ACC112 (cell line): ENCODE measurements around the gene ALKBH2.

ENCODE experiments used
- H2AFZ ChIP-seq: fragments of 200-600 bp; sonication (generic); one replicate; pipeline ENCODE4 v1.6.0; 2017; ENCODE audit warnings: antibody characterized with exemption, low read length; ENCODE audit not compliant: unreplicated experiment
- H3K27ac ChIP-seq: fragments of 200-600 bp; sonication (generic); 2 replicates; pipeline ENCODE4 v1.5.1; 2014; ENCODE audit warnings: low read depth, mild to moderate bottlenecking, antibody characterized with exemption, low read length, moderate library complexity
- H3K27me3 ChIP-seq: fragments of 200-600 bp; sonication (generic); 2 replicates; pipeline ENCODE4 v1.6.1; 2014; ENCODE audit warnings: mild to moderate bottlenecking, antibody characterized with exemption, low read length, moderate library complexity, mixed read lengths; ENCODE audit not compliant: insufficient read depth
- H3K36me3 ChIP-seq: fragments of 200-600 bp; sonication (generic); 2 replicates; pipeline ENCODE4 v1.6.1; 2016; ENCODE audit warnings: mild to moderate bottlenecking, antibody characterized with exemption, low read length, moderate library complexity, mixed read lengths; ENCODE audit not compliant: insufficient read depth
- H3K4me1 ChIP-seq: fragments of 200-600 bp; sonication (generic); one replicate; pipeline ENCODE4 v1.6.1; 2016; ENCODE audit warnings: low read length, mixed read lengths; ENCODE audit not compliant: insufficient read depth, unreplicated experiment, control insufficient read depth
- H3K4me3 ChIP-seq: fragments of 200-600 bp; sonication (generic); 2 replicates; pipeline ENCODE4 v1.5.1; 2014; ENCODE audit warnings: mild to moderate bottlenecking, low read depth, low read length
- H3K79me2 ChIP-seq: fragments of 200-600 bp; sonication (generic); one replicate; pipeline ENCODE4 v1.6.0; 2016; ENCODE audit warnings: low read length; ENCODE audit not compliant: control insufficient read depth, unreplicated experiment, insufficient read depth

ALKBH2 gene

DNA sequence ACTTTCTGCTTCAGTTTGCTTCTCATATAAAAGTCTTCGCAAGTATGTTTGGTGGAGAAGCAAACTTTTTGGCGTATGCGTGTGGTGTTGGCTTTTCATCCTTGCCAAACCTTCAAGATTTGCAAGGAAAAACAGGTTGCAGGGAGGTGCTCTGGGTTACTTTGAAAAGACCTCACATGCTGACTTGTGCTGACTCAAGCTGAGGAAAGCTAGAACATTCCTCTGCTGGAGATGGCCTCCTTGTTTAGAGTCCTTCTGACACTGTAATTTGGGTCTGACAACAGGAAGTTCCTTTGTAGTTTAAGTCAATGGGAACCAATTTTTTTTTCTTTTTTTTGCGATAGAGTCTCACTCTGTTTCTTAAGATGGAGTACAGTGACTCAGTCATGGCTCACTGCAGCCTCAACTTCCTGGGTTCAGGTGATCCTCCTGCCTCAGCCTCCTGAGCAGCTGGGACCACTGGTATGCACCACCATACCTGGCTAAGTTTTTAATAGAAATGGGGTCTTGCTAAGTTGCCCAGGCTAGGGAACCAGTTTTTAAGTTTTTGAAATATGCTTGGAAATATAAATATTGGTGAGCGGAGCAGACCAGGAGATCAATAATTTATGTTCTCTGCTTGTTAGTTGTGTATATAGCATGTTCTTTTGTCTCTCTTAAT is 20.5 kb upstream of the ALKBH2 start:
- Histone ChIP-seq H3K36me3 (no peaks in the 10 kb centered on the region), H3K4me3 (no peak overlapping the region), H3K79me2 (no peaks in the 10 kb centered on the region), H2AFZ (no peak overlapping the region), H3K27me3 (no peaks in the 10 kb centered on the region), H3K27ac (no peak overlapping the region), H3K4me1 (peaks cover 8% of the 10 kb centered on the region)

DNA sequence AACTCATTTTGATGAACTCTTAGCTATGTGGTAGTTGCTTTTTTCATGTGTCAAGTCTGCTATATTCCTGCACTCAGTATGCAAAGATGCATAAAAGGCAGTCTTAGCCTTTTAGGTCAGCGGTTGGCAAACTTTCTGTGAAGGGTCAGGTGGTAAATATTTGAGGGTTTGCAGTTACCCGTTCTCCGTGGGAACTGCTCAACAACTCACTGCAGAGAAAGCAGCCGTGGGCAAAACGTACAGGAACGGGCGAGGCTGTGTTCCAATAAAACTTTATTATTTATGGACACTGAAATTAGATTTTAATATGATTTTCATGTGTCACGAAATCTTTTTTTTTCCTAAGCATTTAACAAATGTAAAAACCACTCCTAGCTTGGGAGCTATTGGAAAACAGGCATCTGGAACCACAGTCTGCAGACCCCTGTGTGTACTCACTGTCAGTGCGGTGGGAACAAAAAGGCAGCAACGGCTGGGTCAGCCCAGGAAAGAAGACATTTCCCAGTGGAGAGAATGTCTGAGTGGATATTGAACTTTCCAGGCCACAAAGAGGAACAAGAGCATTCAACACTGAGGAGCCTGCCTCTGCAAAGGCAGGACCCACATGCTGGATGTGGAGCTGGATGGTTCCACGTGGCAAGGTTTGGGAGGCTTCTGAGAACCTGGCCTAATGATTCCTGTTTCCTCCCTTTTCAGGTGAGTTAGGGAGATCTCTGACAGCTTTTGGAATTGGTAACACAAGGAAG is 19.6 kb upstream of the ALKBH2 start:
- Histone ChIP-seq H2AFZ (no peak overlapping the region), H3K4me3 (no peak overlapping the region), H3K27ac (no peak overlapping the region), H3K79me2 (no peaks in the 10 kb centered on the region), H3K36me3 (no peaks in the 10 kb centered on the region), H3K27me3 (no peaks in the 10 kb centered on the region), H3K4me1 (peaks cover 8% of the 10 kb centered on the region)

GRCh38 chr12:109110988-109111495 is 17.8 kb upstream of the ALKBH2 start:
- peak overlapping the region; percentile 70 for H2AFZ ChIP-seq
- peaks cover 7% of the 10 kb centered on the region for H3K4me1 ChIP-seq
- 0 out of 2 replicates have a peak, but pooled peaks cover 4% of the 10 kb centered on the region for H3K36me3 ChIP-seq
- H3K27me3 ChIP-seq = no peaks in the 10 kb centered on the region
- peak overlapping the region; percentile 79 for H3K4me3 ChIP-seq
- H3K79me2 ChIP-seq = no peaks in the 10 kb centered on the region
- peak overlapping the region; percentile 80 for H3K27ac ChIP-seq

DNA sequence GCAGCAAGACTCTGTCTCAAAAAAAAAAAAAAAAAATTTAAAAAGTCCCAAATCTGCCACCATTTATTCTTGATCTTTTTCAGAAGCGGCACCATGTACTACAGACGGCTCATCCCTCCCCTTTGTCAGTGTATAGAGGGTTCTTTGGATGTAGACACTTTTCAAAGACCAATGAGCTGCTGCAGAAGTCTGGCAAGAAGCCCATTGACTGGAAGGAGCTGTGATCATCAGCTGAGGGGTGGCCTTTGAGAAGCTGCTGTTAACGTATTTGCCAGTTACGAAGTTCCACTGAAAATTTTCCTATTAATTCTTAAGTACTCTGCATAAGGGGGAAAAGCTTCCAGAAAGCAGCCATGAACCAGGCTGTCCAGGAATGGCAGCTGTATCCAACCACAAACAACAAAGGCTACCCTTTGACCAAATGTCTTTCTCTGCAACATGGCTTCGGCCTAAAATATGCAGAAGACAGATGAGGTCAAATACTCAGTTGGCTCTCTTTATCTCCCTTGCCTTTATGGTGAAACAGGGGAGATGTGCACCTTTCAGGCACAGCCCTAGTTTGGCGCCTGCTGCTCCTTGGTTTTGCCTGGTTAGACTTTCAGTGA is 16.6 kb upstream of the ALKBH2 start:
- peaks cover 4% of the 10 kb centered on the region for H3K4me1 ChIP-seq
- no peak overlapping the region for H2AFZ ChIP-seq
- H3K79me2 ChIP-seq = no peaks in the 10 kb centered on the region
- H3K27ac ChIP-seq = peak overlapping the region; percentile 80; the same call in 1 of the 2 replicates
- no peaks in the 10 kb centered on the region for H3K27me3 ChIP-seq
- H3K4me3 ChIP-seq = no peak overlapping the region
- H3K36me3 ChIP-seq = peaks cover 6% of the 10 kb centered on the region; the same call in 1 of the 2 replicates

GRCh38 chr12:109105176-109105575 is 11.9 kb upstream of the ALKBH2 start:
- H2AFZ ChIP-seq = no peak overlapping the region
- H3K4me1 ChIP-seq = peaks cover 6% of the 10 kb centered on the region
- H3K4me3 ChIP-seq = no peak overlapping the region
- no peak overlapping the region for H3K27ac ChIP-seq
- H3K79me2 ChIP-seq = no peaks in the 10 kb centered on the region
- no peaks in the 10 kb centered on the region for H3K27me3 ChIP-seq
- H3K36me3 ChIP-seq = peaks cover 24% of the 10 kb centered on the region

DNA sequence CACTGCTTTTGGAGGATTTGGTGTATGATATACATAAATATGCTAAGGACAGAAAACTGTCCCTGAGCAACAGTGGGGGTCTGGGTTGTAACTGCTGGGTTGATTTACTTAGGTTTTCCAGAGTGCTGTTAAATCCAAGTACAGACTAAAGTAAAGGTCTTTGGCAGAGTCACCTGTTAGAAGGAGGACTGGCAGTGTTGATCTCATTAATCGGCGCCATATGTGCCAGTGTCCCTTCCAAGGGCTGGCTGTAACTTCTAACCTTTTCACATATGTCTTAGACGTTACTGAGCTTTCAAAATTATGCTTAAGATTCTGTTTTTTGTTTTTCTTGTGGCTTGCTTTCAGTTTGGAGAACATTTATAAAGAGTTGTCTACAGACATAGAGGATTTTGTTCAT is 9.2 kb upstream of the ALKBH2 start:
- Histone ChIP-seq H2AFZ (no peak overlapping the region), H3K4me3 (no peak overlapping the region), H3K4me1 (peaks cover 12% of the 10 kb centered on the region), H3K27me3 (no peaks in the 10 kb centered on the region), H3K27ac (peak overlapping the region; percentile 29; the same call in 1 of the 2 replicates), H3K79me2 (peaks cover 10% of the 10 kb centered on the region), H3K36me3 (peaks cover 27% of the 10 kb centered on the region)

DNA sequence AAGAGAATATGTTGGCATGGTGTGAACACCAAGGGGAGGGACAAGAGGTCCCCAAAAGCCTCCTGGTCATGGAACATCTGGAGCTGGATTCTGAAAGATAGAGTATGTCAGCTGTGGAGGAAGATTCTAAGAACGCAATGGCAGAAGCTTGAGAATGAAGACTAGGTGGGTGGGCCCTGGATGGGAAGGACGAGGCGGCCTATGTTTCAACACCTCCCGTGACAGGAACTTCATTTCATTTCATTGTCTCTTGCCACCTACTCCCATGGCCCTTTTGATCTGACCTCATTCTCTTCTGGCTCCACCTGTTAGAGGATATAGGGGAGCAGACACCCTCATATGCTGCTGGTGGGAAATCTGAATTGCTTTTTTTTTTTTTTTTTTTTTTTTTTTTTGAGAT is 7.5 kb upstream of the ALKBH2 start:
- peaks cover 10% of the 10 kb centered on the region for H3K79me2 ChIP-seq
- no peak overlapping the region for H3K27ac ChIP-seq
- H3K27me3 ChIP-seq = no peaks in the 10 kb centered on the region
- no peak overlapping the region for H3K4me3 ChIP-seq
- H2AFZ ChIP-seq = no peak overlapping the region
- peaks cover 12% of the 10 kb centered on the region for H3K4me1 ChIP-seq
- peaks cover 23% of the 10 kb centered on the region for H3K36me3 ChIP-seq

DNA sequence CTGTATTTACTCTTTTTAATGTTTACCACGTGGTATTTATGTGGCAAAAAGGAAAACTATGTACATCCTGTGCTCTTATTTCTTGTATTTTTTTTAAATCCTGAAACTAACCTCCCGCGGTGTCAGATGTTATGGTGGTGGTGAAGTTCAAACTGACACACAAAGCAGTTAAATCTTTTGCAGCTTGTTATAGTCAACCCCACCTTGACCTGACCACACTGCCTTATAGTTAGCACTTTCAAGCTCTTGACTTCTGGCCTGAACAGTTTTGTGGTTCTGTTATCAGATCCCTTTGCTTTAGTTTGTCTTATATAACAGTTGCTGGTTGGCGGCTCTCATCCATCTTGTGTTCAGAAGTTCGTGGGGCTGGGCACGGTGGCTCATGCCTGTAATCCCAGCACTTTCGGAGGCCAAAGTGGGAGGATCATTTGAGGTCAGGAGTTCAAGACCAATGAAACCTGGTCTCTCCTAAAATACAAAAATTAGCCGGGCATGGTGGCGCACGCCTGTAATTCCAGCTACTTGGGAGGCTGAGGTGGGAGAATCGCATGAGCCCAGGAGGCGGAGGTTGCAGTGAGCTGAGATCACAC is 6.3 kb upstream of the ALKBH2 start:
- peaks cover 10% of the 10 kb centered on the region for H3K79me2 ChIP-seq
- H3K27ac ChIP-seq = no peak overlapping the region
- H3K36me3 ChIP-seq = peaks cover 19% of the 10 kb centered on the region
- H3K4me1 ChIP-seq = peaks cover 12% of the 10 kb centered on the region
- H3K4me3 ChIP-seq = peak overlapping the region; percentile 96
- H2AFZ ChIP-seq = no peak overlapping the region
- H3K27me3 ChIP-seq = no peaks in the 10 kb centered on the region

DNA sequence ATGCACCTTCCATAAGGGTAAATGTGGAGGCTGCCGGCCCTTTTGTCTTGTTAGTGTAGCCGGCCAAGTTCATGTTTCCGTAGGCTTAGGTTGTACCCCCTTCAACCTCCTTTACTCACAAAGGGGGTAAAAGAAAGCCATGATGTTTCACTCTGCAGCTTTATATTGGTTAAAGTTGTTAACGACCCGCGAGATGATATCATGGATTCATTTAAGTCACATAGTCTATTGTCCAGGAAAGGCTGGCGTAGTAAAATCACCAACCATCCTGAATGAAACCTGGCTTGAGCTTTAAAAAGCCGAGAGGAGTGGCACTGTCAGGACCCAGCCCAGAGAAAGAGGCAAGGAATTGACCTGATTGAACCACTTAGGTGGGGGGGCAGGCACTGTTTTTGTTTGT is 5.4 kb upstream of the ALKBH2 start:
- Histone ChIP-seq H3K79me2 (peaks cover 10% of the 10 kb centered on the region), H3K4me1 (peaks cover 15% of the 10 kb centered on the region), H3K36me3 (peaks cover 16% of the 10 kb centered on the region), H2AFZ (peak overlapping the region; percentile 53), H3K27ac (peak overlapping the region; percentile 56), H3K4me3 (peak overlapping the region; percentile 96), H3K27me3 (no peaks in the 10 kb centered on the region)

DNA sequence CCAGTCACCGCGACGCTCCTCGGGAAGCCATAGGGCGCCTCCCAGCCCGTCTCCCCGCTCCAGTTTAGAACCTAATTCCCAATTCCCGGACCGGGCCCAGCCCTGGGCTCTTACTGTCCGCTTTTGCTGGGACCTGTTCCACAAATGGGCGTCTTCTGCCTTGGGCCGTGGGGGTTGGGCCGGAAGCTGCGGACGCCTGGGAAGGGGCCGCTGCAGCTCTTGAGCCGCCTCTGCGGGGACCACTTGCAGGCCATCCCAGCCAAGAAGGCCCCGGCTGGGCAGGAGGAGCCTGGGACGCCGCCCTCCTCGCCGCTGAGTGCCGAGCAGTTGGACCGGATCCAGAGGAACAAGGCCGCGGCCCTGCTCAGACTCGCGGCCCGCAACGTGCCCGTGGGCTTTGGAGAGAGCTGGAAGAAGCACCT is 4.9 kb upstream of the ALKBH2 start:
- H3K4me1 ChIP-seq = peaks cover 17% of the 10 kb centered on the region
- H3K4me3 ChIP-seq = peak overlapping the region; percentile 96
- peak overlapping the region; percentile 53 for H2AFZ ChIP-seq
- H3K36me3 ChIP-seq = peaks cover 15% of the 10 kb centered on the region
- H3K79me2 ChIP-seq = peaks cover 10% of the 10 kb centered on the region
- H3K27ac ChIP-seq = peak overlapping the region; percentile 56
- no peaks in the 10 kb centered on the region for H3K27me3 ChIP-seq
